Neural cell (in vitro differentiated cells): ENCODE data around the gene QDPR. TPM values are rescaled to one million over a fixed set of nuclear protein-coding genes. Genes with fewer than 3 reads are reported as not detected.

ENCODE experiments used
- H2AFZ ChIP-seq: fragments of 200-600, 300-800 bp; sonication (generic), shearing (Covaris generic); 2 replicates; pipeline ENCODE4 v1.6.0; 2014; ENCODE audit warnings: low read depth, mild to moderate bottlenecking, antibody characterized with exemption, low read length, moderate library complexity
- H3F3A ChIP-seq: fragments of 200-600 bp; shearing (Covaris generic); 2 replicates; pipeline ENCODE4 v1.6.1; 2016; ENCODE audit warnings: mild to moderate bottlenecking, moderate library complexity, mixed read lengths, antibody characterized with exemption, low read length; ENCODE audit not compliant: insufficient read depth, poor library complexity, severe bottlenecking
- H3K27ac ChIP-seq: fragments of 200-600, 300-800 bp; sonication (generic), shearing (Covaris generic); 2 replicates; pipeline ENCODE4 v1.5.1; 2014; ENCODE audit warnings: mild to moderate bottlenecking, low read length, moderate library complexity
- H3K27me3 ChIP-seq: fragments of 300-800, 200-600 bp; sonication (generic), shearing (Covaris generic); 2 replicates; pipeline ENCODE4 v1.6.0; 2014; ENCODE audit warnings: mild to moderate bottlenecking, low read depth, low read length, moderate library complexity; ENCODE audit not compliant: insufficient read depth
- H3K36me3 ChIP-seq: fragments of 300-800, 200-600 bp; sonication (generic), shearing (Covaris generic); 2 replicates; pipeline ENCODE4 v1.5.1; 2014; ENCODE audit warnings: mild to moderate bottlenecking, antibody characterized with exemption, low read length, moderate library complexity; ENCODE audit not compliant: insufficient read depth
- H3K4me2 ChIP-seq: fragments of 300-800, 200-600 bp; sonication (generic), shearing (Covaris generic); 2 replicates; pipeline ENCODE4 v1.6.0; 2014; ENCODE audit warnings: mild to moderate bottlenecking, low read length
- H3K4me3 ChIP-seq: fragments of 300-800, 200-600 bp; sonication (generic), shearing (Covaris generic); 2 replicates; pipeline ENCODE4 v1.5.1; 2014; ENCODE audit warnings: mild to moderate bottlenecking, low read length, moderate library complexity
- H3K79me2 ChIP-seq: fragments of 200-600 bp; shearing (Covaris generic); replicated peaks from 2 replicates; pipeline ENCODE4 v1.6.0; 2014; ENCODE audit warnings: mild to moderate bottlenecking, low read length, moderate library complexity; ENCODE audit not compliant: insufficient read depth
- H3K9ac ChIP-seq: fragments of 300-800, 200-600 bp; sonication (generic), shearing (Covaris generic); 2 replicates; pipeline ENCODE4 v1.6.1; 2016; ENCODE audit warnings: mild to moderate bottlenecking, low read length, mixed read lengths
- H3K9me2 ChIP-seq: fragments of 200-600 bp; shearing (Covaris generic); 2 replicates; pipeline ENCODE4 v1.6.1; 2016; ENCODE audit warnings: mild to moderate bottlenecking, low read length, mixed read lengths; ENCODE audit not compliant: insufficient read depth
- H3K9me3 ChIP-seq: fragments of 200-600, 300-800 bp; sonication (generic), shearing (Covaris generic); 2 replicates; pipeline ENCODE4 v1.6.1; 2016; ENCODE audit warnings: mild to moderate bottlenecking, mixed run types, low read length, moderate library complexity, mixed read lengths
- H4K20me1 ChIP-seq: fragments of 200-600 bp; shearing (Covaris generic); 2 replicates; pipeline ENCODE4 v1.6.1; 2016; ENCODE audit warnings: mild to moderate bottlenecking, mixed run types; ENCODE audit not compliant: insufficient read depth
- CTCF ChIP-seq: fragments of 450-650 bp; IDR thresholded peaks from 2 replicates; pipeline ENCODE4 v1.5.1; 2014; ENCODE audit warnings: antibody characterized with exemption, mild to moderate bottlenecking, moderate library complexity; ENCODE audit not compliant: poor library complexity, severe bottlenecking
- EP300 ChIP-seq: fragments of 450-650 bp; conservative IDR thresholded peaks from 2 replicates; pipeline ENCODE4 v1.6.1; 2014; ENCODE audit warnings: antibody characterized with exemption, mild to moderate bottlenecking, moderate library complexity; ENCODE audit not compliant: poor library complexity, severe bottlenecking
- EZH2 ChIP-seq: fragments of 200-600, 300-800 bp; shearing (Covaris generic), sonication (generic); IDR thresholded peaks from 2 replicates; pipeline ENCODE4 v1.6.1; 2014; ENCODE audit warnings: antibody characterized with exemption, low read length, borderline replicate concordance, mild to moderate bottlenecking; ENCODE audit not compliant: insufficient read depth, poor library complexity, severe bottlenecking
- MXI1 ChIP-seq: fragments of 450-650 bp; conservative IDR thresholded peaks from 2 replicates; pipeline ENCODE4 v1.6.1; 2014; ENCODE audit warnings: antibody characterized with exemption, mild to moderate bottlenecking; ENCODE audit not compliant: poor library complexity, severe bottlenecking
- POLR2AphosphoS5 ChIP-seq: IDR thresholded peaks from 2 replicates; pipeline ENCODE4 v1.6.1; 2012
- RAD21 ChIP-seq: fragments of 450-650 bp; conservative IDR thresholded peaks from 2 replicates; pipeline ENCODE4 v1.6.1; 2014; ENCODE audit warnings: antibody characterized with exemption, mild to moderate bottlenecking, moderate library complexity
- REST ChIP-seq: IDR thresholded peaks from 2 replicates; pipeline ENCODE4 v1.6.1; 2012; ENCODE audit warnings: borderline replicate concordance
- SMC3 ChIP-seq: fragments of 450-650 bp; conservative IDR thresholded peaks from 2 replicates; pipeline ENCODE4 v1.6.1; 2014; ENCODE audit warnings: antibody characterized with exemption, mild to moderate bottlenecking, moderate library complexity; ENCODE audit not compliant: poor library complexity
- TAF1 ChIP-seq: IDR thresholded peaks from 2 replicates; pipeline ENCODE4 v1.6.1; 2012; ENCODE audit warnings: low read depth
- polyA plus RNA-seq: library from polyadenylated mRNA; depleted of rRNA; stranded (reverse); fragments of >200 nt; gene quantifications from 2 replicates; pipeline ENCODE4 v1.2.3, GENCODE V29; 2014

The QDPR gene
- polyA plus RNA-seq, 1 donor from 2014 or later: 37.3 TPM

GRCh38 chr4:17512973-17513665 lies 1.2 kb upstream of the QDPR start:
- Histone ChIP-seq H2AFZ (no peak overlapping the region), H3K27me3 (no peaks in the 10 kb centered on the region), H4K20me1 (no peaks in the 10 kb centered on the region), H3K79me2 (no peaks in the 10 kb centered on the region), H3K9me2 (no peaks in the 10 kb centered on the region), H3F3A (no peaks in the 10 kb centered on the region), H3K36me3 (no peaks in the 10 kb centered on the region), H3K27ac (no peak overlapping the region), H3K9ac (no peak overlapping the region), H3K4me2 (no peak overlapping the region), H3K4me3 (no peak overlapping the region), H3K9me3 (no peaks in the 10 kb centered on the region)
- TF ChIP-seq TAF1 (no peak), POLR2AphosphoS5 (no peak), MXI1 (no peak), SMC3 (no peak), REST (no peak), CTCF (no peak), RAD21 (no peak), EP300 (no peak), EZH2 (no peak)

DNA sequence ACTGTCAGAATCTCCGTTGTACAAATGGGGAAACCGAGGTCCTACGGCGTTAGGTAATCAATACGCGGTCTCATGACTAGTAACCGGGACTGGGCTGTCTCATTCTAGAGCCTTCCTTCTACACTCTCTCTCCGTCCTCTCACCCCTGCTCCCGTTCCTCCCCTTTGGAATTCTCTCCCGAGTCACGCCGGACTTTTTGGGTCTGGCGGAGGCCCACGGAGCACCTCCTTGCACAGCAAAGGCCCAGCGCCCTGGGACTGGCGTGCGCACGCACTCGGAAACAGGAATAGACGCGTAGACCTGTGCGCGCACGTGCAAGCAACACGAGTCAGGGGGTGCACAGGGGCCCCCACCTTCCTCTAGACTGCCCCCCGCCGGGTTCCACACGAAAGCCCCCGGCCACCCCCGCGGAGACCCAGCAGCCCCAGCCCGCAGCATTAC lies 361 bp downstream of the QDPR start:
- Histone ChIP-seq H3F3A (no peaks in the 10 kb centered on the region), H2AFZ (peak overlapping the region; percentile 53), H3K9me3 (no peaks in the 10 kb centered on the region), H3K27ac (peak overlapping the region; percentile 54), H3K36me3 (no peaks in the 10 kb centered on the region), H3K79me2 (no peaks in the 10 kb centered on the region), H3K9ac (peak overlapping the region; percentile 71), H3K9me2 (no peaks in the 10 kb centered on the region), H3K27me3 (no peaks in the 10 kb centered on the region), H3K4me2 (peak overlapping the region; percentile 94), H4K20me1 (no peaks in the 10 kb centered on the region), H3K4me3 (peak overlapping the region; percentile 85)
- no peak for TF ChIP-seq POLR2AphosphoS5
- TF ChIP-seq REST: no peak
- TF ChIP-seq EZH2: no peak
- TF ChIP-seq MXI1: peak; percentile 82
- TF ChIP-seq TAF1: peak; percentile 14
- TF ChIP-seq RAD21: no peak
- TF ChIP-seq CTCF: no peak
- TF ChIP-seq SMC3: no peak
- no peak for TF ChIP-seq EP300
